GM12878 (cell line): ENCODE results near the gene ATP5ME. TPM values are rescaled to one million over a fixed set of nuclear protein-coding genes. Genes with fewer than 3 reads are reported as not detected.

Experiments used
- ATAC-seq: fragments of 200-7000 bp; cut with Tn5 transposase; 3 replicates; pipeline ENCODE4 v1.9.1; 2020; ENCODE audit warnings: mild to moderate bottlenecking, moderate library complexity
- BruUV-seq: library from RNA; stranded (reverse); fragments of 400-500 nt; replicated peaks from 2 replicates; lab custom pipeline; 2021; lab: Mats Ljungman, UMichigan
- CTCF ChIA-PET: fragments of 300-600 bp; sonication (Branson Sonifier 250); formaldehyde crosslinking; extraction: SDS; loops from one replicate; lab custom pipeline; 2021; ENCODE audit warnings: inconsistent platforms; lab: Yijun Ruan, JAX
- POLR2A ChIA-PET: fragments of 350-600 bp; formaldehyde crosslinking; extraction: SDS; loops from one replicate; lab custom pipeline; 2021; ENCODE audit warnings: inconsistent platforms; lab: Charles Lee
- RAD21 ChIA-PET: fragments of 300-600 bp; sonication (Branson Sonifier 250); formaldehyde crosslinking; loops from one replicate; lab custom pipeline; 2023; ENCODE audit warnings: antibody characterized with exemption; ENCODE audit not compliant: unreplicated experiment; lab: Charles Lee
- SMC1A ChIA-PET: fragments of 300-600 bp; sonication (Branson Sonifier 250); formaldehyde crosslinking; loops from one replicate; lab custom pipeline; 2023; ENCODE audit not compliant: unreplicated experiment, uncharacterized antibody; lab: Charles Lee
- DNase-seq: peaks from one replicate; pipeline ENCODE4 v3.0.0-alpha.2; 2011; ENCODE audit warnings: low read depth, low spot score
- FAIRE-seq: peaks from 3 replicates; lab custom pipeline; 2011; peaks lifted over from hg19 to GRCh38; lab: Jason Lieb, UNC
- H2AFZ ChIP-seq: 2 replicates; pipeline ENCODE4 v1.6.0; 2011; ENCODE audit warnings: low read depth, low read length, control low read depth; ENCODE audit not compliant: control insufficient read depth
- H3K27ac ChIP-seq: 2 replicates; pipeline ENCODE4 v1.5.1; 2011; ENCODE audit warnings: control low read depth; ENCODE audit not compliant: control insufficient read depth, insufficient read depth
- H3K27me3 ChIP-seq, 2 experiments: replicated peaks in 1 of 2; 2 replicates each; pipeline versions ENCODE4 v1.6.0 to v1.6.1; 2011; ENCODE audit warnings: low read length in 1 of 2; ENCODE audit not compliant: control insufficient read depth in 2 of 2, insufficient read depth in 2 of 2
- H3K36me3 ChIP-seq, 2 experiments: 2 replicates each; pipeline ENCODE4 v1.5.1; 2011; ENCODE audit warnings: low read length in 1 of 2; ENCODE audit not compliant: control insufficient read depth in 2 of 2, insufficient read depth in 2 of 2
- H3K4me1 ChIP-seq: 2 replicates; pipeline ENCODE4 v1.6.1; 2011; ENCODE audit warnings: mild to moderate bottlenecking, low read length, moderate library complexity, mixed read lengths; ENCODE audit not compliant: control insufficient read depth, insufficient read depth
- H3K4me2 ChIP-seq: 2 replicates; pipeline ENCODE4 v1.6.0; 2011; ENCODE audit warnings: control low read depth; ENCODE audit not compliant: control insufficient read depth, insufficient read depth
- H3K4me3 ChIP-seq: fragments of 200-600 bp; sonication (generic); 2 replicates; pipeline ENCODE4 v1.5.1; 2016
- H3K79me2 ChIP-seq: 2 replicates; pipeline ENCODE4 v1.6.0; 2011; ENCODE audit warnings: low read length; ENCODE audit not compliant: control insufficient read depth, insufficient read depth
- H3K9ac ChIP-seq: 2 replicates; pipeline ENCODE4 v1.8.0; 2011; ENCODE audit warnings: low read length, control low read depth, mixed read lengths; ENCODE audit not compliant: control insufficient read depth, insufficient read depth
- H3K9me3 ChIP-seq: replicated peaks from 3 replicates; pipeline ENCODE4 v1.5.1; 2011; ENCODE audit warnings: mild to moderate bottlenecking, low read length; ENCODE audit not compliant: control insufficient read depth, insufficient read depth
- H4K20me1 ChIP-seq: 2 replicates; pipeline ENCODE4 v1.6.0; 2011; ENCODE audit not compliant: control insufficient read depth, insufficient read depth
- ASH2L ChIP-seq: fragments of 300-600, 200-600 bp; sonication (generic); IDR thresholded peaks from 2 replicates; pipeline ENCODE4 v1.6.1; 2017; ENCODE audit warnings: low read depth, mild to moderate bottlenecking, borderline replicate concordance
- BMI1 ChIP-seq: fragments of 450-650 bp; IDR thresholded peaks from 2 replicates; pipeline ENCODE4 v1.6.1; 2016; ENCODE audit warnings: mild to moderate bottlenecking, moderate library complexity, borderline replicate concordance
- CHD4 ChIP-seq: fragments of 200-600 bp; sonication (generic); IDR thresholded peaks from 2 replicates; pipeline ENCODE4 v1.6.1; 2016; ENCODE audit warnings: mild to moderate bottlenecking
- CREB1 ChIP-seq: IDR thresholded peaks from 2 replicates; pipeline ENCODE4 v1.6.1; 2012; ENCODE audit warnings: low read depth, mild to moderate bottlenecking, inconsistent platforms
- JUNB ChIP-seq: IDR thresholded peaks from 2 replicates; pipeline ENCODE4 v1.6.1; 2016; ENCODE audit warnings: antibody characterized with exemption, mild to moderate bottlenecking
- KDM1A ChIP-seq: fragments of 200-600 bp; sonication (generic); IDR thresholded peaks from 2 replicates; pipeline ENCODE4 v1.6.1; 2016; ENCODE audit warnings: borderline replicate concordance
- MTA2 ChIP-seq: fragments of 450-650 bp; IDR thresholded peaks from 2 replicates; pipeline ENCODE4 v1.6.1; 2016; ENCODE audit warnings: low read depth, mild to moderate bottlenecking, moderate library complexity
- NFIC ChIP-seq: IDR thresholded peaks from 2 replicates; pipeline ENCODE4 v1.6.1; 2012; ENCODE audit warnings: low read depth, mild to moderate bottlenecking, inconsistent platforms, low read length, moderate library complexity
- NFYA ChIP-seq: IDR thresholded peaks from 2 replicates; pipeline ENCODE4 v1.6.1; 2011; ENCODE audit warnings: low read depth, mild to moderate bottlenecking, low read length, improper control_type of control experiment, borderline replicate concordance
- SMC3 ChIP-seq: IDR thresholded peaks from 2 replicates; pipeline ENCODE4 v1.6.1; 2011; ENCODE audit warnings: low read length, improper control_type of control experiment, borderline replicate concordance
- ZNF24 ChIP-seq: fragments of 450-650 bp; IDR thresholded peaks from 2 replicates; pipeline ENCODE4 v1.6.1; 2017; ENCODE audit warnings: antibody characterized with exemption, mild to moderate bottlenecking
- ZNF622 ChIP-seq: fragments of 450-650 bp; IDR thresholded peaks from 2 replicates; pipeline ENCODE4 v1.6.1; 2017; ENCODE audit warnings: mild to moderate bottlenecking, inconsistent platforms
- WGBS: methylation state at CpG from one replicate; pipeline ENCODE4 v1.1.6; 2016; ENCODE audit warnings: low lambda C conversion rate; ENCODE audit not compliant: insufficient replicate concordance, insufficient coverage; ENCODE audit errors: missing lambda C conversion rate; 5-methylcytosine and 5-hydroxymethylcytosine counted together
- in situ Hi-C: fragments of 300-500 bp; cut with MboI; formaldehyde crosslinking; loops from 9 replicates; pipeline ENCODE4 v1.14.3; 2018; ENCODE audit warnings: mixed read lengths
- intact Hi-C: fragments of 100-400 bp; cut with micrococcal nuclease; formaldehyde crosslinking; loops from one replicate; pipeline ENCODE4 v1.14.2; 2022; ENCODE audit not compliant: unreplicated experiment
- polyA plus RNA-seq, 11 experiments: library from polyadenylated mRNA; depleted of rRNA in 4 of 11; unstranded in 6 of 11; stranded (reverse) in 5 of 11; fragments of >200 nt; fragmentation: Nextera tagmentation in 4 of 11; fragmentation: Illumina TruSeq in 1 of 11; extraction: Ambion mirVana in 4 of 11; extraction: Trizol in 1 of 11; gene quantifications; 1 replicate in 1 of 11; 2 replicates in 10 of 11; pipeline versions ENCODE4 v1.2.1 to v1.2.3, GENCODE V29; 2011 to 2016; ENCODE audit warnings: inconsistent platforms in 2 of 11, missing spikeins in 2 of 11, low read depth in 1 of 11
- total RNA-seq, 4 experiments: library from RNA; depleted of rRNA in 3 of 4; stranded (reverse); fragments of >200 nt in 3 of 4; fragmentation: Illumina TruSeq in 1 of 4; extraction: Trizol in 1 of 4; gene quantifications; 2 replicates each; pipeline versions ENCODE4 v1.2.1 to v1.2.3, GENCODE V29; 2013 to 2021
- TF ChIP-seq, protein P1 (sequence below): IDR thresholded peaks from 2 replicates; pipeline ENCODE4 v1.6.1; 2011; ENCODE audit warnings: borderline replicate concordance, low read depth, mild to moderate bottlenecking, moderate library complexity, mixed read lengths, low read length; ENCODE audit not compliant: insufficient read depth; ENCODE audit errors: extremely low read length
- TF ChIP-seq, protein P2 (sequence below): fragments of 450-650 bp; IDR thresholded peaks from 2 replicates; pipeline ENCODE4 v1.6.1; 2017; ENCODE audit warnings: borderline replicate concordance
- TF ChIP-seq, protein P3 (sequence below): fragments of 450-650 bp; IDR thresholded peaks from 2 replicates; pipeline ENCODE4 v1.6.1; 2017; ENCODE audit warnings: antibody characterized with exemption, mild to moderate bottlenecking, moderate library complexity

ATP5ME gene
- total and polyA plus RNA-seq, 10 of the 15 experiments (the other 5 are each of a cell fraction or from before 2014, with no cell fraction given), result 279 to 2,374 (median 509) TPM

DNA sequence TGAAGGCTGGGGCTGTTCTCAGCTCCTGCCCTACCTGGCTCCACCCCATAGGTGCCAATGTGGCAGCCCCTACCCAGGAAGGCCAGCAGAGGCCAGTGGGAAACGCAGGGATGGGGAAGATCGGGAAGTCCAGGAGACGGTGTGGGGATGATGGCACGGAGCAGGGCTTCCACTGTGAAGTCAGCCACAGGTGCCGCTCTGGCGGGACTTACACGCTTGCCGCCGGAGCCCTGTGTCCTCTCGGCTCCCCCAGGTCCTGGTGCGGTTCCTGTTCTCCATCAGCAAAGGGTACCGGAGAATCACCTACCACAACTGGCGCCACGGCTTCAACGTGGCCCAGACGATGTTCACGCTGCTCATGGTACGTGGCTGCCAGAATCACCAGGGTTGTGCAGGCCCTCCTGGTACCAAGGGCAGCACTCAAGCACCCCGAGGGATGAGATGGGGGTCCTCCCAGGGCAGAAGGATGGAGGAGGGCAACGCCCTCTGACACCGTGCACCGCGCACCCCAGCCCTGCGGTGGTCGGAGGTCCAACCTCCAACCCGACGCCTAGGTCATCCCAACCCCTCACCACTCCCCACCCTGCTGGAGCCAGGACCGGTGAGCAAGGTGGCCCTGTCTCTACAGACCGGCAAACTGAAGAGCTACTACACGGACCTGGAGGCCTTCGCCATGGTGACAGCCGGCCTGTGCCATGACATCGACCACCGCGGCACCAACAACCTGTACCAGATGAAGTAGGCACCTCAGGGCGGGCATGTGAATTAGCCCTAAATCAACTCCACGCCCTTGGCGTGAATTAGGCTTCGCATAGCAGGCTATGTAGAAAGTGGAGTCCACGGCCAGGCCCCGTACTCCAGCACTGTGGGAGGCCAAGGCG is 12.0 kb downstream of the ATP5ME start:
- intact Hi-C loops (no loop called here), in situ Hi-C loops (no loop called here)
- no peaks in the 10 kb centered on the region for H4K20me1 ChIP-seq
- 84% methylated on average over 36 of the region's 42 CpGs for WGBS
- H3K4me3 ChIP-seq, result no peak overlapping the region
- RAD21 ChIA-PET, result no interaction called here
- H3K36me3 ChIP-seq, result no peaks in the 10 kb centered on the region
- H3K4me1 ChIP-seq, result no peaks in the 10 kb centered on the region
- H3K4me2 ChIP-seq, result no peak overlapping the region
- FAIRE-seq, result no peak
- no peak for DNase-seq
- ATAC-seq, result no peak
- no peak for TF ChIP-seq CREB1
- TF ChIP-seq CHD4, result no peak
- no peak for TF ChIP-seq SMC3
- no peak for TF ChIP-seq NFIC
- TF ChIP-seq BMI1, result no peak
- TF ChIP-seq KDM1A, result no peak
- TF ChIP-seq, protein P1, sequence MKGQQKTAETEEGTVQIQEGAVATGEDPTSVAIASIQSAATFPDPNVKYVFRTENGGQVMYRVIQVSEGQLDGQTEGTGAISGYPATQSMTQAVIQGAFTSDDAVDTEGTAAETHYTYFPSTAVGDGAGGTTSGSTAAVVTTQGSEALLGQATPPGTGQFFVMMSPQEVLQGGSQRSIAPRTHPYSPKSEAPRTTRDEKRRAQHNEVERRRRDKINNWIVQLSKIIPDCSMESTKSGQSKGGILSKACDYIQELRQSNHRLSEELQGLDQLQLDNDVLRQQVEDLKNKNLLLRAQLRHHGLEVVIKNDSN, result no peak
- no peak for TF ChIP-seq ZNF24
- TF ChIP-seq, protein P2, sequence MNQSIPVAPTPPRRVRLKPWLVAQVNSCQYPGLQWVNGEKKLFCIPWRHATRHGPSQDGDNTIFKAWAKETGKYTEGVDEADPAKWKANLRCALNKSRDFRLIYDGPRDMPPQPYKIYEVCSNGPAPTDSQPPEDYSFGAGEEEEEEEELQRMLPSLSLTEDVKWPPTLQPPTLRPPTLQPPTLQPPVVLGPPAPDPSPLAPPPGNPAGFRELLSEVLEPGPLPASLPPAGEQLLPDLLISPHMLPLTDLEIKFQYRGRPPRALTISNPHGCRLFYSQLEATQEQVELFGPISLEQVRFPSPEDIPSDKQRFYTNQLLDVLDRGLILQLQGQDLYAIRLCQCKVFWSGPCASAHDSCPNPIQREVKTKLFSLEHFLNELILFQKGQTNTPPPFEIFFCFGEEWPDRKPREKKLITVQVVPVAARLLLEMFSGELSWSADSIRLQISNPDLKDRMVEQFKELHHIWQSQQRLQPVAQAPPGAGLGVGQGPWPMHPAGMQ, result no peak
- TF ChIP-seq ZNF622, result no peak
- no peak for TF ChIP-seq MTA2
- TF ChIP-seq NFYA, result no peak
- no peak for TF ChIP-seq ASH2L
- TF ChIP-seq JUNB, result no peak
- TF ChIP-seq, protein P3, sequence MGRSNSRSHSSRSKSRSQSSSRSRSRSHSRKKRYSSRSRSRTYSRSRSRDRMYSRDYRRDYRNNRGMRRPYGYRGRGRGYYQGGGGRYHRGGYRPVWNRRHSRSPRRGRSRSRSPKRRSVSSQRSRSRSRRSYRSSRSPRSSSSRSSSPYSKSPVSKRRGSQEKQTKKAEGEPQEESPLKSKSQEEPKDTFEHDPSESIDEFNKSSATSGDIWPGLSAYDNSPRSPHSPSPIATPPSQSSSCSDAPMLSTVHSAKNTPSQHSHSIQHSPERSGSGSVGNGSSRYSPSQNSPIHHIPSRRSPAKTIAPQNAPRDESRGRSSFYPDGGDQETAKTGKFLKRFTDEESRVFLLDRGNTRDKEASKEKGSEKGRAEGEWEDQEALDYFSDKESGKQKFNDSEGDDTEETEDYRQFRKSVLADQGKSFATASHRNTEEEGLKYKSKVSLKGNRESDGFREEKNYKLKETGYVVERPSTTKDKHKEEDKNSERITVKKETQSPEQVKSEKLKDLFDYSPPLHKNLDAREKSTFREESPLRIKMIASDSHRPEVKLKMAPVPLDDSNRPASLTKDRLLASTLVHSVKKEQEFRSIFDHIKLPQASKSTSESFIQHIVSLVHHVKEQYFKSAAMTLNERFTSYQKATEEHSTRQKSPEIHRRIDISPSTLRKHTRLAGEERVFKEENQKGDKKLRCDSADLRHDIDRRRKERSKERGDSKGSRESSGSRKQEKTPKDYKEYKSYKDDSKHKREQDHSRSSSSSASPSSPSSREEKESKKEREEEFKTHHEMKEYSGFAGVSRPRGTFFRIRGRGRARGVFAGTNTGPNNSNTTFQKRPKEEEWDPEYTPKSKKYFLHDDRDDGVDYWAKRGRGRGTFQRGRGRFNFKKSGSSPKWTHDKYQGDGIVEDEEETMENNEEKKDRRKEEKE, result no peak
- SMC1A ChIA-PET, result no interaction called here
- no peak overlapping the region for H3K9ac ChIP-seq
- TSS peak; percentile 70 for BruUV-seq
- CTCF ChIA-PET, result no interaction called here
- no peak overlapping the region for H2AFZ ChIP-seq
- H3K27me3 ChIP-seq, result no peaks in the 10 kb centered on the region
- H3K27ac ChIP-seq, result no peak overlapping the region
- POLR2A ChIA-PET, result no interaction called here
- no peaks in the 10 kb centered on the region; the same call in 2 of the 3 replicates for H3K9me3 ChIP-seq
- H3K79me2 ChIP-seq, result peaks cover 3% of the 10 kb centered on the region
